Measurements from ENCODE around the gene TBC1D7.

The TBC1D7 gene

GRCh38 chr6:13259393-13259792 is 68.9 kb downstream of the TBC1D7 start:
- DNase-seq (ENCODE audit: low read depth): no peak
- no peak overlapping the region for H3K4me3 ChIP-seq (ENCODE audit: low read depth, low read length)
- no peak for TF ChIP-seq CTCF (IDR thresholded peaks at IDR 0.05; ENCODE audit: control insufficient read depth, extremely low read depth, insufficient read depth)

- no peak overlapping the region for H3K4me3 ChIP-seq (ENCODE audit: low read depth, low read length)
Measured at GRCh38 chr6:13256266-13257001, 71.9 kb downstream of the TBC1D7 start.

More at GRCh38 chr6:13256266-13257001, 71.9 kb downstream of the TBC1D7 start:
- no peak for TF ChIP-seq CTCF (IDR thresholded peaks at IDR 0.05; ENCODE audit: control insufficient read depth, extremely low read depth, insufficient read depth)
- no peak for DNase-seq (ENCODE audit: low read depth)

Measured in LNCaP clone FGC (cell line).